ENCODE measurements around the gene TNNT2. TPM values are rescaled to one million over a fixed set of nuclear protein-coding genes. Genes with fewer than 3 reads are reported as not detected.

TNNT2 gene
- total RNA-seq, 4 donors from 2014 or later, result 6.6 to 128 (median 45.7) TPM

GRCh38 chr1:201325678-201326060, 51.8 kb downstream of the TNNT2 start:
- H3K27ac ChIP-seq, result no peak overlapping the region
- DNase-seq (ENCODE audit: low spot score in 2 of 2), result no peak
- no peaks in the 10 kb centered on the region for H3K4me1 ChIP-seq
- H3K36me3 ChIP-seq, result no peaks in the 10 kb centered on the region
- H3K9me3 ChIP-seq, result no peaks in the 10 kb centered on the region
- WGBS, 2 donors, result 76 to 85% methylated on average over 8 of the region's 8 CpGs
- TF ChIP-seq CTCF (IDR thresholded peaks at IDR 0.05) (no peak), EP300 (IDR thresholded peaks at IDR 0.05) (no peak), POLR2A (IDR thresholded peaks at IDR 0.05) (no peak)
- H3K27me3 ChIP-seq, result no peaks in the 10 kb centered on the region
- H3K4me3 ChIP-seq, result no peak overlapping the region

DNA sequence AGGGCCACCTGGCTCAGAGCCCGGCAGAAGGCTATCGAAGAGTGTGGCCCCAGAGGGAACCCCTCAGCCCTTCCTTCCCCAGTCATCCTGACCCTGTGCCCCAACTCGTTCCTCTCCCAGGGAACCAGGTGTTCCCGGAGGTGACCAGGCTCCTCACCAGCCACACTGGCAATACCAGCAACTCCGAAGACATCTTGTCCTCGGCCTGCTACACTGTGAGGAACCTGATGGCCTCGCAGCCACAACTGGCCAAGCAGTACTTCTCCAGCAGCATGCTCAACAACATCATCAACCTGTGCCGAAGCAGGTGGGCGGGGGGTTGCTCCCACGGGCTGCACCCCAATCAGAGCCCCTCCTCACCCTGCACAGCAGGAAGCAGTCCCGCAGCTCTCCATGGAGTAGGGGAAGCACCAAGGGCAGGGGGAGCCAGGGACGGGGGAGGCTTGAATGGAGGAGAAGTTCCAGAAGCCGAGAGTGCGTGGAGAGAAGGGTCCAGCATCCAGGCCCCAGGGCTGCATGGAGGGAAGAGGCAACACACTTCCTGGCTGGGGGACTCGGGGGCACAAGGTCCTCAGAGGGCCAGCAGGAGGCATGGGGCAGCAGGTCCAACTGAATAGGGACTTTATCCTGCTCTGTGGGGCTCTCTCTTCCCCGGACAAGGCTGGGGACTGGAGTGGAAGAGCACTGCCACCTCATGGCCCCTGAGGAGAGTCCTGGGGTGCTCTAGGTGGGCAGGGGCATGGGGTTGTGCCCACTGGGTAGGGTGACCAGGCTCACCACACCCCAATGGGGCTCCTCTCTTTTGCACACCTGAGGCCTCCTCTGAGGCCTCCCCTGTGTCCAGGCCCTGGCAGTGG, 52.4 kb downstream of the TNNT2 start:
- Histone ChIP-seq H3K4me1 (no peaks in the 10 kb centered on the region), H3K27me3 (no peaks in the 10 kb centered on the region), H3K36me3 (no peaks in the 10 kb centered on the region), H3K9me3 (no peaks in the 10 kb centered on the region), H3K4me3 (no peak overlapping the region), H3K27ac (no peak overlapping the region)
- no peak for DNase-seq (ENCODE audit: low spot score in 2 of 2)
- 72 to 75% methylated on average over 14 to 16 of the region's 16 CpGs for WGBS, 2 donors
- TF ChIP-seq EP300 (IDR thresholded peaks at IDR 0.05), result no peak
- no peak for TF ChIP-seq POLR2A (IDR thresholded peaks at IDR 0.05)
- TF ChIP-seq CTCF (IDR thresholded peaks at IDR 0.05), result no peak

- no peaks in the 10 kb centered on the region for H3K9me3 ChIP-seq
- H3K27me3 ChIP-seq, result no peaks in the 10 kb centered on the region
- no peaks in the 10 kb centered on the region for H3K36me3 ChIP-seq
- DNase-seq (ENCODE audit: low spot score in 2 of 2), result no peak
- no peak overlapping the region for H3K4me3 ChIP-seq
- 98 to 100% methylated on average over 1 to 4 of the region's 4 CpGs for WGBS, 2 donors
- TF ChIP-seq EP300 (IDR thresholded peaks at IDR 0.05) (no peak), CTCF (IDR thresholded peaks at IDR 0.05) (no peak), POLR2A (IDR thresholded peaks at IDR 0.05) (no peak)
- no peak overlapping the region for H3K27ac ChIP-seq
- no peaks in the 10 kb centered on the region for H3K4me1 ChIP-seq
These were observed 53.2 kb downstream of the TNNT2 start for GRCh38 chr1:201324306-201324705.

DNA sequence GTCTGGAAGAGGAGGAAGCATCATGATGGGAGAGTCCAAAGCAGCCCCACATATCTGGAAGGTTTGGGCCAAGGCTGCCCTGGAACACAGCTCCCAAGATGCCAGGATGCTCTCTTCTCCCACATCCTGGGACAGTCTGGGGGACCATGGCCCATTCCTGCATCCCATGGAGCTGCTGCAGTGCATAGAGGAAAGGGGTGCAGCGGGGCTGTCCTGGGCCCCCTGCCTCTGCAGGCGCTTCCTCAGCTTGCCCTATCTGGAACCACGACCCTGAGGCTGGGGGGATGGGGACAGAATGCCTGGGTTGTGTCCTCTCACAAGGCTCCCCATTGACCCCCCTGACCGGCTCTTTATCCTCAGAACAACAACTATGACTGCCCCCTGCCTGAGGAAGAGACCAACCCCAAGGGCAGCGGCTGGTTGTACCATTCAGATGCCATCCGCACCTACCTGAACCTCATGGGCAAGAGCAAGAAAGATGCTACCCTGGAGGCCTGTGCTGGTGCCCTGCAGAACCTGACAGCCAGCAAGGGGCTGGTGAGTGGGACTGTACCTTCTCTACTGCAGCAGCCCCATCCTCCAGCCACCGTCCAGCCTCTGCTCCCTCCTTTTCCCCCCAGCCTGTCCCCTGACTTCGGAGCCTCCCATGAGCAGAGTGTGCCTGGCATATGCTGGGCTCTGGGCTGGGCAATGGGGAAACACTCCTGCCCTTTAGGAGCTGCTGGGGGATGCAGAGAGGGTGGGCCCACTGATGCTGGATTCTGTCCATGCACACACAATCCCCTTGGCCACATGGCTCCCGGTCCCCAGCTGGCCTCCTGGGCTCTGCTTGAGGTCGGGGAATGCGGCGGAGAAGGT, 54.6 kb downstream of the TNNT2 start:
- Histone ChIP-seq H3K27me3 (no peaks in the 10 kb centered on the region), H3K9me3 (no peaks in the 10 kb centered on the region), H3K4me1 (no peaks in the 10 kb centered on the region), H3K4me3 (no peak overlapping the region), H3K36me3 (no peaks in the 10 kb centered on the region), H3K27ac (no peak overlapping the region)
- 77 to 80% methylated on average over 11 to 12 of the region's 12 CpGs for WGBS, 2 donors
- no peak for DNase-seq (ENCODE audit: low spot score in 2 of 2)
- TF ChIP-seq CTCF (IDR thresholded peaks at IDR 0.05) (no peak), POLR2A (IDR thresholded peaks at IDR 0.05) (no peak), EP300 (IDR thresholded peaks at IDR 0.05) (no peak)

All from tibial nerve (tissue), 4 donors.